Measurements from ENCODE around the gene INSC. TPM values are rescaled to one million over a fixed set of nuclear protein-coding genes. Genes with fewer than 3 reads are reported as not detected.

INSC gene
- total and polyA plus RNA-seq, 2 of the 4 experiments (the other 2 are of a cell fraction): 0.53 to 1.4 TPM

- DNase-seq (no peak), ATAC-seq (ENCODE audit: low read depth) (no peak)
- dilution Hi-C loops (cut with HindIII; ENCODE audit: low sequenced_read_pairs, unreplicated experiment) (no loop called here), intact Hi-C loops (cut with micrococcal nuclease) (no loop called here), in situ Hi-C loops (cut with MboI; ENCODE audit: low sequenced_read_pairs) (no loop called here)
- CTCF ChIA-PET: interaction anchor here (1.0 kb wide), 1 partner anchor 14 kb away, joined by 4 read pairs; no protein-coding TSS in a partner anchor
- Histone ChIP-seq H3K9me1 (ENCODE audit: insufficient read depth, low read length) (peaks cover 13% of the 10 kb centered on the region), H3K79me1 (ENCODE audit: low read depth in 1 of 2, low read length in 2 of 2) (no peaks in the 10 kb centered on the region), H3K27me3 (ENCODE audit: control insufficient read depth, insufficient read depth, low read length) (no peaks in the 10 kb centered on the region), H3K9me3 (ENCODE audit: control insufficient read depth, insufficient read depth, low read length) (no peaks in the 10 kb centered on the region), H3K18ac (ENCODE audit: low read depth, low read length) (peak overlapping the region; percentile 18; the same call in 1 of the 2 replicates), H4K91ac (ENCODE audit: insufficient read depth, low read depth, low read length) (no peak overlapping the region), H3K4me2 (ENCODE audit: low read depth, low read length) (no peak overlapping the region), H2BK20ac (ENCODE audit: low read depth, low read length) (no peak overlapping the region), H2BK5ac (ENCODE audit: low read depth, low read length, poor library complexity, severe bottlenecking) (no peak overlapping the region), H4K8ac (ENCODE audit: low read depth in 2 of 2, low read length in 2 of 2) (no peak overlapping the region), H3K4me3 (ENCODE audit: insufficient read depth, low read depth, low read length) (no peak overlapping the region), H2AK5ac (ENCODE audit: low read depth, low read length) (no peak overlapping the region), H3K27ac (ENCODE audit: insufficient read depth, low read length) (no peak overlapping the region), H3K4me1 (ENCODE audit: control insufficient read depth, insufficient read depth, low read length) (peaks cover 9% of the 10 kb centered on the region), H3K14ac (replicated peaks; ENCODE audit: low read depth, low read length) (no peak overlapping the region), H2BK120ac (ENCODE audit: low read depth, low read length) (peak overlapping the region; percentile 11; the same call in 1 of the 2 replicates), H3K23ac (ENCODE audit: low read depth, low read length) (no peak overlapping the region), H3K4ac (ENCODE audit: low read depth, low read length) (no peak overlapping the region), H4K5ac (ENCODE audit: low read depth, low read length) (no peak overlapping the region), H3K36me3 (ENCODE audit: control insufficient read depth, insufficient read depth, low read length) (no peaks in the 10 kb centered on the region; the same call in 1 of the 2 replicates), H4K20me1 (ENCODE audit: insufficient read depth, low read length) (no peaks in the 10 kb centered on the region), H2AK9ac (replicated peaks; ENCODE audit: low read depth, low read length, poor library complexity) (no peak overlapping the region), H3K9ac (ENCODE audit: low read depth, low read length) (no peak overlapping the region), H2BK15ac (ENCODE audit: low read depth, low read length) (no peak overlapping the region), H3K56ac (ENCODE audit: extremely low read depth, insufficient read depth, low read length) (no peak overlapping the region), H2AFZ (replicated peaks; ENCODE audit: low read length, poor library complexity) (no peak overlapping the region)
- 20% methylated on average over 1 of the region's 2 CpGs; no CpG with 5 or more reads in 1 of the 2 experiments for WGBS, 2 experiments (ENCODE audit: extremely low coverage in 2 of 2, insufficient read length in 1 of 2)
- no peak for TF ChIP-seq RCOR1 (IDR thresholded peaks at IDR 0.05; ENCODE audit: insufficient replicate concordance, low read length)
- BruUV-seq (replicated peaks): no TSS peak
- POLR2A ChIA-PET (ENCODE audit: unreplicated experiment): no interaction called here
These were observed 62.8 kb downstream of the INSC start for GRCh38 chr11:15177491-15177890.
